Measurements from ENCODE around the gene PSME1.

PSME1 gene

DNA sequence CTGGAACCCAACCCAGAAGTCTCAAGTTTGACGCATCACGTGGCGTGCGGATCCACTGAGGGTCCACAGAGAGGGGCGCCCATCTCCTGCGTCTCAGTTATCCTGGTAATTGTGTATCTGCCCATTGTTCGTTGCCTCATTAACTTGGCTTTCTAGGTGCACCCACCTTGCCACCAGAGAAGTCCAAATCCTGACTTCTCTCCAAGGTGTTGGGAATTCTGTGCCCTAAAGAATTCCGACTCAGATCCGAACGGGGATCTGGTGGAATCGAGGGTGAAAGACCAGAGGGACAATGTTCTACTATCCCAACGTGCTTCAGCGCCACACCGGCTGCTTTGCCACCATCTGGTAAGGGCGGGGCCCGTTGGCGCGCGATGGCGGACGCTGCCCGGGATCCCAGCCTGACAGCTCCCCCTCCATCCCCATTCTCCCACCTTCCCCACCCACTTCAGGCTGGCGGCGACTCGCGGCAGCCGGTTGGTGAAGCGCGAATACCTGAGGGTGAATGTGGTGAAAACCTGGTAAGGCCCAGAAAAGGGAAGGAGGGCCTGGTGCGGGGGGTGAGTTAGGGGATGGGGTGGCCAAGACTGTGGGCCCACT lies 36.4 kb downstream of the PSME1 start:
- no peak for DNase-seq (ENCODE audit: low read depth)

DNA sequence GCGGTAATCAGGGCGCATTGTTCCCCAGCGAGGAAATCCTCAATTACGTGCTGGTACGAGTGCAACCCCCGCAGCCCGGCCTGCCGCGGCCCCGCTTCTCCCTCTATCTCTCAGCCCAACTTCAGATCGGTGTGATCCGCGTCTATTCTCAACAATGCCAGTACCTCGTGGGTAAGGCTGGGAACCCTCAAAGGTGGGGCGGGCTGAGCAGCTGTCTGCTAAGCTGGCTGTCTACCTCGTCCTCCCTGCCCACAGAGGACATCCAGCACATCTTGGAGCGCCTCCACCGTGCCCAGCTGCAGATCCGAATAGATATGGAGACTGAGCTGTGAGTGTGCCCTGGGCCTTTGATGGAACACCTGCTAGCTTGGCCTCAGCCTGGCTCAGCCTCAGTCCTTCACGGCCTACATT lies 36.9 kb downstream of the PSME1 start:
- no peak for DNase-seq (ENCODE audit: low read depth)

DNA sequence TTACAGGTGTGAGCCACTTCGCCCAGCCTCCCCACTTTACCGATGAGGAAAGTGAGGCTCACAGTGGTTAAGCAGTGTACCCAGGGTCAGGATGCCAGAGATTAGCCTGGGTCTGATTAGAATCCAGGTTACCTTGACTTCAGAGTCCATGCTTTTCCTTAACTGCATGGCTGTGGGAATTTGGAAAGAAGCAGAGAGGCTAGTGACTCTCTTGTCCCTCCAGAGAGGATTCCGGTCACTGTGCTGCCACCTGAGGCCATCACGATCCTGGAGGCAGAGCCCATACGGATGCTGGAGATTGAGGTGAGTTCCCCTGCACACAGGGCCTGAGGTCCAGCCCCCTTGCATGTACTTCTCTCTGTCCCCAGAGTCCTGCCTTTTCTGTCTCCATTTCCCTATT lies 40.6 kb downstream of the PSME1 start:
- DNase-seq (ENCODE audit: low read depth) = no peak

DNA sequence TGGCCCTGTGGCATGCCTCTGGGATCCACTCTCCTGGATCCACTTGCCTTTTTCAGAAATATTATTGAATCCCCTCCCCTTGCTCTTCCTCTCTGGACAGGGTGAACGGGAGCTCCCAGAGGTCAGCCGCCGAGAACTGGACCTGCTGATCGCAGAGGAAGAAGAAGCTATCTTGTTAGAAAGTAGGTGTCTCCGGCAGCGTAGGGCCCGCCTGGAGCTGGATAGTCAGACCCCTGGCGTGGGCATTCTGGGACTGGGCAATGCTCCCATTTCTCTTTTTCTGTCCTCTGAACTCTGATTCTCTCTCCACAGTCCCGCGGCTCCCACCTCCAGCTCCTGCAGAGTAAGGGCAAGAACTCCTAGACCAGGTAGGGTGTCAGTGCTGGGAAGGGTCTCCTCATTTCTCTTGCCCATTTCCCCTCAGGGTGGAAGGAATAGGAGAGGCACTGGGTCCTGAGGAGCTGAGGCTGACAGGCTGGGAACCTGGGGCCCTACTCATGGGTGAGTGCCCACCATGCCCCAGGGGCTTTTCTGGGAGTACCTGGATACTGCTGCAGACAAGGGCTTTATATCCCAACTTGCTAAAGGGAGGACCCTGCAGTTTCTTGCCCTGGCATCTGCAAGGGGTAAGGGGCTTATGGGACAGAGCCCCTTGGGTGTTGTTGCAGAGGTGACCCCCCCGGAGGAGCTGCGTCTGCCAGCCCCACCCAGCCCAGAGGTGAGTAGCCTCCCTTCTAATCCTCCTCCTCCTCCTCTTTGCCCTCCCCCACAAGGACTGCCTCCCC lies 41.2 kb downstream of the PSME1 start:
- no peak for DNase-seq (ENCODE audit: low read depth)

DNA sequence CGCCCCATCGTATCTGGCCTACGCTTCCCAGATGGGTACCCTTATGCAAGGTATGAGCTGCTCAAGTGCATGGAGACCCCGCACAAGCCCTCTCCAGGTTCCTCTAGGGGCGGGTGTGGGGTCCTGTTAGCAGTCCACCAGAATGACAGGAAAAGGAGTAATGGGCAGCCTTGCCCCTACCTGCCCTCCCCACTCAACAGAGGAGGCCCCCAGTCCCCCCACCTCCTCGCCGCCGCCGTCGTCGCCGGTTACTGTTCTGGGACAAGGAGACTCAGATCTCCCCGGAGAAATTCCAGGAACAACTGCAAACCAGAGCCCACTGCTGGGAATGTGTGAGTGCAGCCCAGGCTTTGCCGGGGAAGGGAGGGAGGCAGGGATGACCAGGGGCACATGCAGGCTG lies 41.9 kb downstream of the PSME1 start:
- no peak for DNase-seq (ENCODE audit: low read depth)

DNA sequence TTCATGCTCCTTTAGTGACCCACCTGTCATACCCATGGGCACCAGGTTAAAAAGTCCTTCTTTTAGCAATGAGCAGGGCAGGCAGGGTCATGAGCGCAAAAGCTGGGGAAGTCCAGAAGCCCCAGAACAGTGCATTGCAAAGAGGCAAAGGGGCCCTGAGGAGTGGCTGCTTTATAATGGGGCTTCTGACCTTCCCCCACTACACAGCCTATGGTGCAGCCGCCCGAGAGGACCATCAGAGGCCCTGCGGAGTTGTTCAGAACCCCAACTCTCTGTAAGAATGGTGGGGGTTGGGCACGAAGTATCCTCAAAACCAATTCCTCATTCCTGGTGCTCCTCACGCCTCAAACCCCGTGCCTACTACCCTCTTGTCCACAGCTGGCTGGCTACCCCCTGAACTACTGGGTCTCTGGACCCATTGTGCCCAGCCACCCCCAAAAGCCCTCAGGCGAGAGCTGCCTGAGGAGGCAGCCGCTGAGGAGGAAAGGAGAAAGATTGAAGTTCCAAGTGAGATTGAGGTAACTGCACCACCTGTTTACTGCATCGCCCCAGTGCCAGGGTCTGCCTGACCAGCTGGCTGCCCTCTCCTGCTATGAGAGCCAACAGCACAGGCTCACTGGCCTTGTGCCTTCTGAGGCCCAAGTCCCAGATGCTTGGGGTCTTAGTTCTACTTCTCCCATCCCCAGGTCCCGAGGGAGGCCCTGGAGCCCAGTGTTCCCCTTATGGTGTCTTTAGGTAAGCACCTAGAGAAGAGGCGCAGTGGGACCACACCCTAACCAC lies 42.6 kb downstream of the PSME1 start:
- DNase-seq (ENCODE audit: low read depth) = no peak

DNA sequence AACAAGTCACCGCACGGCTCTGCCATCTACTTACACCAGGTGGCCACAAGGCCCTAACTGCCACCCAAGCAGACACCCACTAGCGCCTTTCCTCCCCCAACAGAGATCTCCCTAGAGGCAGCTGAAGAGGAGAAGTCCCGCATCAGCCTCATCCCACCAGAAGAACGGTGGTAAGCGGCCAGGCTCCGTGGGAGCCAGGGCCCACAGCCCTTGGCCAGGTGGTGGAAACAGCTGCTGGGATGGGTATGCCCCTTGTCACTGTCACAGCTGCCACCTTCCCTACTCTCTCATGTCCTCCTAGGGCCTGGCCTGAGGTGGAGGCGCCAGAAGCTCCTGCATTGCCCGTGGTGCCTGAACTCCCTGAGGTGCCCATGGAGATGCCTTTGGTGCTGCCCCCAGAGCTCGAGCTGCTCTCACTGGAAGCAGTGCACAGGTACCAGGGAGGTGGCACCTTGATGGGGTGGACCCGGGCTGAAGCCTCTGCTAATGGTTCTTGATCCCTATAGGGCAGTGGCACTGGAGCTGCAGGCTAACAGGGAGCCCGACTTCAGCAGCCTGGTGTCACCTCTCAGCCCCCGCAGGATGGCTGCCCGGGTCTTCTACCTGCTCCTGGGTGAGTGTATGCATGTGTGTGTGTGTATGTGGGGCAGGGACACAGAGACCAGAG lies 43.4 kb downstream of the PSME1 start:
- DNase-seq (ENCODE audit: low read depth) = no peak

DNA sequence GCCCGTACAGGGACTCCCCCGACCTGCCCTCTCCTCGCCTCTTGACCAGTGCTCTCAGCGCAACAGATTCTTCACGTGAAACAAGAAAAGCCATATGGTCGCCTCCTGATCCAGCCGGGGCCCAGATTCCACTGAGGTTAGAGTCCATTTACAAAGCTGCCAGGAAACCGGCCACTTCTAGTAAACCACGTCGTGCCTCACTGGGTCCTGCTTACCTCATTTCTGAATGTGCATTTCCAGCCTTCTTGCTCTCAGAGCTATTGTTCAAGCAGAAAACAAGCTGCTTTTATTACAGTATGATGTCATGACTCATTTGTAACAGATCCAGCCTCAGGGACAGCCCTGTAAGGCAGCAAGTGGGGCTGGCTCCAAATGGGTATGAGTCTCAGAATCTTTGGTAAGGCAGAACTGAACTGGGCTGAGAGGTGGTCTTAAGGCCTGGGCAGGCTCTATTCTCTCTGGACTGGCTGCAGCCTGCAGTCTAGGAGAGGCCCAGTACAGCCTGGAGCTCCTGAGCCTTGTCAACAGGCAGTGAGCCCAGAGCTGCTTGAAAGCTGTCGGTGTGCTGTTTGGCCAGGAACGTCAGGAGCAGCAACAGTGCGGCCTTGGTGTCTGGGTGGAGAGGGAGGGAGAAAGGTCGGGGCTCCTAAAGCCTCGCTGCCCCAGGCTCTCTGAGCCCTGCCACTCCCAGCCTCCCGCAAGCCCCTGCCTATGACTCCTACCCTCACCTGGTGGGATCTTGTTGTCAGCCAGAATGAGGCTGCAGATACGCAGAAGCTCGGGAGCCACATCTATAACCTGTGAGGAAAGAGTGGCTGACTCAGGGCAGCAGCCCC lies 44.2 kb downstream of the PSME1 start:
- no peak for DNase-seq (ENCODE audit: low read depth)

DNA sequence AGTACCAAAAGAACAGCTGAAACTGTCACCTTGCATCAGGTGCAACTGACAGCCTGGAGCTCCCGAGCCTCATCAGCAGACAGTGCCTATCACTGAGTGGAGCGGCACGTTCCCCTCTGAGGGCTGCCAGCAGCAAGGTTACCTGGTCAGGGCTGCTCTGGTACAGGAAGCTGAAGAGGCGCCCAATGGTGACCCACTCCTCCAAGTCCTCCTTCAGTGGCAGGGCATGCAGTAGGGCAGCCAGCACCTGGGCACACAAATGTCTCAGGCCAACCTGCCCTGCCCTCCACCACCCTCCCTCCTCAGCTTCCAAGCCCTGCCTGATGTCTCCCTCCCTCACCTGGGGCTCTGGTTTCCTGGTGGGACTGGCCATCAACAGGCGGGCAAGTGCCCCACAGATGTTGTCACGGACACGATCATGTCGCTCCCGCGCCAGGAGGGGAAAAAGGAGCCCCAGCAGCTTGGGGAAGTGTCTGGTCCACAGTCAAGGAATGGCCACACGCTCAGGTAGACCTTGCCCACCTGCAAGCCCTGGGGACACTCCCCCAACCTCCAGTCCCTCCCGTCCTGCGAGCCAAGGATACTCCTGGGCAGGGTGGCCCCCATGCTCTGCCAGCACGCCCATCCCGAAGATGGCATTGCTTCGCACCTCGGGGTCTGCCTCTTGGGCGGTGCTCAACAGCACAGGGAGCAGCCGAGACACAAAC lies 45.5 kb downstream of the PSME1 start:
- no peak for DNase-seq (ENCODE audit: low read depth)

DNA sequence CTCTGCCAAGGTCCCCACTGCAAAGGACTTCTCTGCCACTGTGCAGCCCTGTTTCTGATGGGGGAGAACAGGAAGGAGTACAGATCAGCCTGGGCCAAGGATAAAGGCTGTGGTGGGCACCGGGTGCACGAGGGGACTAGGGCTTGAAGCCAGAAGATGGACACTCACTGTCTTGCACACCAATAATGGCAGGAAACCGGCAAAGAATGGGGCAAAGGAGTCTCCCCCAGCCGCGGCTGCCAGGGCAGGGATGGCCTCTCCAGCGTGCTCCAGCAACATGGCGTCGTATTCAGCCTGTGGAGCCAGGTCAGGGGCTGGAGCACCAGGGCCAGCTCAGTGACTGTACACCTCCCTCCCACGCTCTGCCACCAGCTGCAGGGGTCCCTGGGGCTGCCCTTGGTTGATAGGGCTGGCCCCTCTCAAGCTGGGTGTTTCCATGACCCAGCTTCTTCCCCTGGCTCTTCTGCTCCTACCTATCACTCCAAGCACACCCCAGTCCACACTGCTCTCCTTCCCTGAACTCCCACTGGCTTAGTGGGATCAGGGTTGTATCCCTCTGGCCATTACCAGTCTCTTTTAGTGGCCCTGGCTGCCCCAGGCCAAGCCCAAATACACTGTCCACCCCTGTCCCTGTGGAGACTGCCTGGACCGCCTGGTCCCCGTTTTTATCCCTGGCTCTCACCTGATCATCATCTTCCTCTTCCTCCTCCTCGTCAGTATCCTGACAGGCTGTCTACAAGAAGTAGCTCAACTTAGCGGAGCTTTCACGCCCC lies 46.3 kb downstream of the PSME1 start:
- no peak for DNase-seq (ENCODE audit: low read depth)

DNA sequence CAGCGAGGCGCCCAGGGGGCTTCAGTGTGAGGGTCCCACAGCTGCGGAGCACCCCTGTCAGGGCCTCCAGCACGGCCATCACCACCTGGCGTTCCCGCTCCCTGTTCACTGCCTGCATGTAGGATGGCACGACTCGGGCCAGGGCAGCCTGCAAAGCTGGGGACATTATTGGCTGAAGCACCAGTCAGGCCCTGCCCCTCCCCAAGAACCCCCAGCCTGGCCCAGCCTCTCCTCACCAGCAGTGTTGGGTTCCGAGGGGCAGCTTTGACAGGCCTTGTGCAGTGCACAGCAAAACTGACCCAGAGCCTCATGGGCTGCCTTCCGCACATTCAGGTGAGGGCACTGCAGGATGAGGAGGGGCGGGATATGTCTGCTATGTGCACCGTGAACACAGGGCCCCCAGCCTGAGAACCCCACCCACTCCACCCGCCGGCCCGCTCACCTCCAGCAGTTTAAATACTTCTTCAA lies 47.1 kb downstream of the PSME1 start:
- no peak for DNase-seq (ENCODE audit: low read depth)

DNA sequence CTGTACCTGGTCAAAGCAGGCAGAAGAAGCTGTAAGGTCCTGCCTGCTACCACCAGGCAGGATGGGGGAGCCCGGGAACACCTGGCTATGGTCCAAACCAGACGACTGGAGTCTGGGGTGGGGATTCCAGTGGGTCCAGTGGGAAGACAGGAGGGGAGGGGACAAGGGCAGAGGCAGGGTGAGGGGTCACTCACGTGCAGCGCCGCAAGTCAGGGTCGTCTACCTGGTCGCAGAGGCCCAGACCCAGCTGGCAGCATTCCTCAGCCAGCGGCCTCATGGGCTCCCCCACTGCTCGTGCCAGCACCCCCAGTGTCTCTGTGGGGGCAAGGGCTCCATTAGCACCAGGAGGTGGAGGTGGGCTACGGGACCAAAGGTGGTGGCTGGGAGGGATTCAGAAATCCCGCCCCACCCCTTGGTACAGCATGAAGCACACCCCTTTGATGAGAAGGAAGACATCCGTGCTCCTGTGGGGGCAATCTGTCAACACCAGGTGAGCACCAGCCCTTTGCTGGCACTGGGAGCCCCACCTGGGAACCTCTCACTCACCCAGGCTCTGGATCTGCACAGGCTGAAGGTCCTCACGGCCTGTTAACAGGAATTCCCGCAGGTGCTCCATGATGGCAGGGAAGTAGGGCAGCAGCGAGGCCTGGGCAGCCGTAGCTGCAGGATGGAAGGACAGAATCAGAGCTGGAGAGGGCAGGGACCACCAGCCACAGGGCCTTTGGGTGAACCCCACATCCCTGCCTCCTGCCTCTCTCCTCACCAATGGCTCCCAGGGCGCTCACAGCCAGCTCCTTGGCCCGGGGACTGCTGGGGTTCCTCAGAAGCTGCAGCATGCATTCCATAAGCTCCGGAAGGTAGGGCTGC lies 48.3 kb downstream of the PSME1 start:
- DNase-seq (ENCODE audit: low read depth) = no peak

DNA sequence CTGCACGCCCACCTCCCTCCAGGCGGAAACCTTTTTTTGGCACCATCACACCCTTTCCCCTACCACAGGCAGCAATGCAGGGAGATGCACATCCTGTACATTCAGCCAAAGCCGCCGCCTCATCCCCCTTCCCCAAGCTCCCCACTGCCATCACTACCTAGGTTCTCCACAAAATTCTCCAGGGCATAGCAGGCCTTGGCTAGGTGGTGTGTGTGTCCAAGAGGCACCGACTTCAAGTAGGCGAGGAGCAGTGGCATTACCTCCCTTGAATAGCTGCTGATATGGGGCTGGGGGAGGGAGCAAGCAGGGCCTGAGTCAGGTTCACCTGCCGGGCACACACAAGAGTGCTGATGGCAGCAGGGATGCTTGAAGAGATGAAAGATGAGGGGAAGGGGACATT lies 49.0 kb downstream of the PSME1 start:
- no peak for DNase-seq (ENCODE audit: low read depth)

DNA sequence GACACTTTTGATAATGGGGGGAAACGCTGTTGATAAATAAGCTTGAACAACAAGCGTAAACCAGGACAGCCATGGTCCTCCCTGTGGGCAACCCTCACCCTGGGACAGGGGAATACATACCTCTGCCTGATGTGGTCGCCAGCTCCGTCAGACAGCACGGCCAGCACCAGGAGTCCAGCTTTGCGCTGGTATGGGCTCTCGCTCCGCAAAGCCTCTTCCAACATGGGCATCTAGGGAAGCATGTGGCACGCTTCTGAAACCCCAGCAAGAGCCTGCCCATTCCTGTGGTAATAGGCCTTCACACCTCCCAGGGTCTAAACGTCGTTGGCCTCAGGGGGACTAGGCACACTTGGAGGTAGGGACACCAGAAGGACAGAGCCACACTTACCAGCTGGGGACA lies 49.7 kb downstream of the PSME1 start:
- no peak for DNase-seq (ENCODE audit: low read depth)

DNA sequence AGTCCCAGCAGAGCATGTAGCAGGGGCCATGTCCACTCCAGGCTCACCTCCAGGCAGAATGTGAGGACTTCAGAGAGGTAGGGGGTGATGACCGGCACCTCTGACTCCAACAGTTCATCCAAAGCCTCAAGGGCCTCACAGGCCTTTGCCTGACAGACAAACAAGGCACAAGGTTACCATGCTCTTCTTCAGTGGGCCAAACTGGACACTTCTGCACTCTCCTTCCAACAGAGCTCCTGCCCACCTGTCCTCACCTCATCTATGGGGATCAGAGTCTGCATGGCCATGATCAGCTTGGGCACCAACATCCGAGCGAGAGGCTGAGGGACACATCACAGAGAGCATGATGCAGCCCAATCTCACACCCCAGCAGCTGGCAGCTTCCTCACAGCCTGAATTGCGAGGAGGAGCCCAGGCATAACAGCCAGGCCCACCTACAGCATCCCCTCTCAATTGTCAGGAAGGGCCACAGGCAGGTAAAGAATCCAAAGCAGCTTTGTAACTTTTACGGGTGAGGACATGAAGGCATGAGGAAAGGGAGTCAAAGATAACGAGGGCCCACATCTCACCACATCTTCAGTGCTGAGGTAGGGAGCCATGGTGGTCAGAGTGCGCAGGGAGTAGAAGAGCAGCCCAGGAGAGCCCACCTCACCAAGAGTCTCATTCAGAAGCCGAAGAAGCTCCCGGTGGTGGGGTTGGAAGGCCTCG lies 51.0 kb downstream of the PSME1 start:
- no peak for DNase-seq (ENCODE audit: low read depth)

DNA sequence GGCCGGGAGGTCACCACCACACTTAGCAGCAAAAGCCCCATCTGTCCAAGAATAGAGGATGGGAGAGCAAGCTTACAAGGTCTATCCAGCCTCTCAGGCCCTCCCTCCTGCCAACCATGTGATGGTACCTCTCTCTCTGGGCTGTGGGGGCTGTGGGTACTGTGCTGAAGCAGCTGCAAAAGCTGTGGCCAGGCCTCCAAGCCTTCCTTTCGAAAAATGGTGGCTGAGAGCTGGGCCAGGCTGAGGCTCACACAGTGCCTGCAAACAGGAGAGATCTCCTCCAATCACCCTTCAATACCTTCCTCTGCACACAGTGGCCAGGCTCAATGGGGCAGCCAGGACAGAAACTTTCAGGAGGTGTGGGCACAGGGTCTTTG lies 51.5 kb downstream of the PSME1 start:
- no peak for DNase-seq (ENCODE audit: low read depth)
